Astrocyte of the cerebellum (primary cell): ENCODE measurements around the gene C11orf24.

Source experiments
- DNase-seq: peaks from one replicate; pipeline ENCODE4 v3.0.0-alpha.2; 2011; ENCODE audit warnings: low read depth
- H3K4me3 ChIP-seq: 2 replicates; pipeline ENCODE4 v1.5.1; 2011; ENCODE audit warnings: mild to moderate bottlenecking, low read depth, low read length, moderate library complexity
- in situ Hi-C: cut with HindIII; loops from 2 replicates; pipeline ENCODE4 v1.10.0; 2017; ENCODE audit warnings: low sequenced_read_pairs
- TF ChIP-seq, protein P1 (sequence below): IDR thresholded peaks from 2 replicates; pipeline ENCODE4 v1.5.1; 2012; ENCODE audit warnings: low read length, low read depth, moderate library complexity, mild to moderate bottlenecking; ENCODE audit errors: missing control alignments

C11orf24 gene

DNA sequence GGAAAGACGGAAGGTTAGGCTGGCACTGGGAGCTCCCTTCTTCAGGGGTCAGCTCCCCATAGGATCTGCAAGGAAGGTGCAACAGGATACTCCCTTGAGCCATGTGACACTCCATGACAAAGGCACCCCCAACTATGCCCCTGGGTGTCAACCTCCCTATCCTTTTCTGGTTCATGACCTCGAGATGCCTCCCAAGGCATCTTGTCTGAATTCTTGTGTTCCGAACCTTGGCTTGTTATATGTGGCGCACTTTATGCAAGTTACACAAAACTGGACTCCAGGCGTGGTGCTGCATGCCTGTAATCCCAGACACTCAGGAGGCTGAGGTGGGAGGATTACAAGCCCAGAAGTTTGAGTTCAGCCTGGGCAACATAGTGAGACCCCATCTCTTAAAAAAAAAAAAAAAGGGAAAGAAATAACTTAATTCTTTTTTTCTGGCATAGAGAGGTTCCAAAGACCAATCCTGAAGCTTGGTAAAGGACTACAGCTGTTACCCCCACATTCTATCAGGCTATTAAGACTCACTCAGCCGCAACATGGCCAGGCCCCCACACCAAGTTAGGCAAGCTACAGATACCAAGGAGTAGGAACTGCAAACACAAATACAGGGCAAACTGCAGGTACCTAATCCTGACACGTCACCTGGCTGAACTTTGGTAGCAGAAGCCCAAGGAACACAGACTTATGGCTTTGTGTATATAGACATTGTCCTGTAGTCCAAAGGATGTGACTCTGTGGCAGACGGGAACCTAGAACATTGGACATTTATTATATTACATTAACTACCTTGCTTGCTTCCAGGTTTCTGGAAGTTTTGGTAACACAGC is 1.4 kb downstream of the C11orf24 start:
- TF ChIP-seq, protein P1, sequence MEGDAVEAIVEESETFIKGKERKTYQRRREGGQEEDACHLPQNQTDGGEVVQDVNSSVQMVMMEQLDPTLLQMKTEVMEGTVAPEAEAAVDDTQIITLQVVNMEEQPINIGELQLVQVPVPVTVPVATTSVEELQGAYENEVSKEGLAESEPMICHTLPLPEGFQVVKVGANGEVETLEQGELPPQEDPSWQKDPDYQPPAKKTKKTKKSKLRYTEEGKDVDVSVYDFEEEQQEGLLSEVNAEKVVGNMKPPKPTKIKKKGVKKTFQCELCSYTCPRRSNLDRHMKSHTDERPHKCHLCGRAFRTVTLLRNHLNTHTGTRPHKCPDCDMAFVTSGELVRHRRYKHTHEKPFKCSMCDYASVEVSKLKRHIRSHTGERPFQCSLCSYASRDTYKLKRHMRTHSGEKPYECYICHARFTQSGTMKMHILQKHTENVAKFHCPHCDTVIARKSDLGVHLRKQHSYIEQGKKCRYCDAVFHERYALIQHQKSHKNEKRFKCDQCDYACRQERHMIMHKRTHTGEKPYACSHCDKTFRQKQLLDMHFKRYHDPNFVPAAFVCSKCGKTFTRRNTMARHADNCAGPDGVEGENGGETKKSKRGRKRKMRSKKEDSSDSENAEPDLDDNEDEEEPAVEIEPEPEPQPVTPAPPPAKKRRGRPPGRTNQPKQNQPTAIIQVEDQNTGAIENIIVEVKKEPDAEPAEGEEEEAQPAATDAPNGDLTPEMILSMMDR: no peak
- DNase-seq: no peak
- in situ Hi-C loops: no loop called here
- peak overlapping the region; percentile 91 for H3K4me3 ChIP-seq

DNA sequence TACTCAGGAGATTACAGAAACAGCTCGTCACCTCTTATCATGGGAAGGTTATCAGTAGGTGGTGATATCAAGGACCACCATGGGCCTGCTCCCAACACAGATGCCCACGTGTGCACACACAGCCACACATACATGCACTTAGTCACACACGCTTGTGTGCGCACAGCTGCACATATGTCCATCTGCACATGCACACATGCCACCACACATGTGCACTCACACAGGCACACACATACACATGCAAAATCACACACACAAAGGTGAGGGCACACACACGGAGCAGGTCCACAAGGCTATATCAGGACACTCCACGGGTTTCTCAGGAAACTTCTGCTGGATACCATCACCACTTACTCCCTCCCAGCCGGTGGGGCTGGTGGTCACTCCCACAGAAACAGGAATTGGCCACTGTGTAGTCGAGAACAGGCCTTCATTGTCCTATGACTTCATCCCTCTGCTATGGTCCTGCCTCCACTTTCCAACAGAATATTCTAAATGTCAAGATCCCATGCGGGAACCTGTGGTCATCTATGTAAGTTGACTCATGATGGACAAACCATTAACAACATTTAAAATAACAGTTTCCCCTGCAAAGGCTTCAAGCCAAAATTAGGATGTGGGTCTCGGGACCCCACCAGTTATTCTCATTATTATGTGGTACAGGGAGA is 2.2 kb downstream of the C11orf24 start:
- in situ Hi-C loops: loop anchor here (5.0 kb wide), 1 partner anchor 57 kb away; the partner anchor contains the start of gene KMT5B
- H3K4me3 ChIP-seq: no peak overlapping the region
- TF ChIP-seq, protein P1: no peak
- DNase-seq: peak; percentile 63

DNA sequence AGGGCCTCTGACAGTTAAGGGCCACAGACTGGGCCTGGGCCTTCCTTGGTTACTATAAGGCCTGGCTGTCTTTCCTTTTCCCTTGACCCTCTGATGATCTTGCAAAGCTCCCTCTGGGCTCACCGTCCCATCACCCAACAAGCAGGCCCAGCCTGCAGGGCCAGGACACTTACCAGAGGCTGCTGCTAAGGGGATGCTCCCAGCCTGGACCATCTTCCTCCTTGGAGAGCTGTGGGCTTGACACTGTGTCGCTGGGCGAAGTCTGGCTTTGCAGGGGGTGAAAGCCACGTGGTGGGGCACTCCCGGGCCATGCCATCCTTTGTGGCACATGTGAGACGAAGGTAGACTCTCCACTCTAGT is 3.9 kb downstream of the C11orf24 start:
- H3K4me3 ChIP-seq: no peak overlapping the region
- TF ChIP-seq, protein P1: no peak
- in situ Hi-C loops: loop anchor here (5.0 kb wide), 1 partner anchor 56 kb away; the partner anchor contains the start of gene KMT5B
- no peak for DNase-seq

DNA sequence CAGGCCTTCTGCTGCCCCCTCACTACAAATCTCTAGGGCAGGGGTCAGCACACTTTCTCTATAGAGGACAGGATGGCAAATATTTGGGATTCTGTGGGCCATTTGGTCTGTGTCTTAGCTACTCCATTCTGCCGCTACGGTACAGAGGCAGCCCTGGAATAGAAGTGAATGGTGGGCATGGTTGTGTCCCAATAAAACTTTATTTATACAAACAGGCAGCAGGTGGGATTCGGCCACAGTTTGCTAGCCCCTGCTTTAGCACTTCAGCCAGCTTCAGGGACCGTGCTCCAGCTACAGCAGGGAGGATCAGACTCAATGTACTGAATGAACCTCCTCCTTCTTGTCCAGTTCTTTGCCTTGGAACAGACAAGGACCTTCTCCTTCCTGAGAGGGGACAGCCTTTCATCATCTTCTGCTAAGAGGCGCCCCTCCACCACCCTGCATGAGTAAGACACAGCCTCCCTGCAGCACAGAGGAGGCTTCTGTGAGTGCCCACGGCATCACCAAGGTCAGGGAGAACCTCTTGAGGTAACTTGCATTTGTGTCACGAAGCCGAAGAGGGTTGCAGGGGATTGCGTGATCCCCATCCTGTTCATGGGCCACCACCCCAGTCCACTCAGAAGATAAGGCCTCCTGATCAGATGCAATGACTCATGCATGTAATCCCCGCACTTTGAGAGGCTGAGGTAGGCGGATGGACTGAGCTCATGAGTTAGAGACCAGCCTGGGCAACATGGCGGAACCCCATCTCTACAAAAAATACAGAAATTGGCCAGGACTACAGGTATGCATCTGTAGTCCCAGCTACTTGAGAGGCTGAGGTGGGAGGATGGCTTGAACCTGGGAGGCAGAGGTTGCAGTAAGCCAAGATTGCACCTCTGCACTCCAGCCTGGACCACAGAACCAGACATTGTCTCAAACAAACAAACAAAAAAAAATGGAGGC is 4.6 kb downstream of the C11orf24 start:
- DNase-seq: no peak
- H3K4me3 ChIP-seq: no peak overlapping the region
- in situ Hi-C loops: loop anchor here (5.0 kb wide), 1 partner anchor 55 kb away; the partner anchor contains the start of gene KMT5B
- TF ChIP-seq, protein P1: no peak

DNA sequence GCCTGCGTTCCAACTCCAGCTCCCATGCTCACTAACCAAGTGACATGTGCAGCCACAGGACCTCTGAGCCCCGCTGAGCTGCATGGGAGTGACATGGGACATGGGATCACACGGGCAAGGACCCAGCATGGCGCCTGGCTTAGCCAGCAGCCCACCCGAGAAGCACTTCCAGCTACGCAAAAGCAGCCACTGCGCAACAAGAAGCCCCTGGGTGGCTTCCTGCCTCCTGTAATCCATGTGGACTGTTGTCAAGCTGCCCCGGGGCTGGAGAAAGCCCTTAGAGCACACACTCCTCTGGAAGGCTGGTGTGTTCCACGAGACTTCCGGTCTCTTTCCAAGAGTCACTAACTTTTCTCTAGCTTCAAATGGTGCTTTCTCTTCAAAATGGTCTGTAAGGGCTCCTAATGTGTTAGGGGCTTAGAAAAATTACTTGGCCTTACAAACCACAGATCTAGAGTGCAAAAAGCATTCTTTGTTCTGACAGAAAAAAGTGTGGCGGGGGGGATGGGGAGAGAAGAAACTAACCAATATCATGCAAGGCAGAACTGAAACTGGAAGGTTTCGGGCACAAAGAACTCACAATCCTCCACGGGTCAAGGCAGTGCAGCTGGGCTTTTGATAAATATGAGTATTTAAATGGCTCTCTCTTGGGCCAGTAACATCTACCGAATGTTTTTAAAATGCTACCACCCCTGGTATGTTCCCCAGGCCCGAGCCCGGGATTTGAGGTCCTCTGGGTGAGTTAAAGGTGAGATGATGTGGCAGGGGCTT is 5.5 kb downstream of the C11orf24 start:
- in situ Hi-C loops: loop anchor here (5.0 kb wide), 1 partner anchor 54 kb away; the partner anchor contains the start of gene KMT5B
- DNase-seq: no peak
- TF ChIP-seq, protein P1: no peak
- H3K4me3 ChIP-seq: no peak overlapping the region
